ENCODE data around the gene TNS1. TPM values are rescaled to one million over a fixed set of nuclear protein-coding genes. Genes with fewer than 3 reads are reported as not detected.

The TNS1 gene
- total RNA-seq, 1 experiment from 2014 or later, result 4.5 TPM

- Mint-ChIP-seq H3K36me3 (no peaks in the 10 kb centered on the region), H3K4me3 (no peak overlapping the region), H3K9me3 (no peaks in the 10 kb centered on the region), H3K4me1 (no peaks in the 10 kb centered on the region), H3K27me3 (ENCODE audit: low read depth) (no peaks in the 10 kb centered on the region), H3K27ac (no peak overlapping the region)
- ChIA-PET CTCF (interaction anchor here (0.9 to 2.6 kb wide), 5 partner anchors 10 to 209 kb away, joined by 3 to 17 read pairs (median 4); no protein-coding TSS in a partner anchor), POLR2A (no interaction called here)
- ATAC-seq (peak; percentile 70), DNase-seq (ENCODE audit: low spot score) (no peak)
- TF ChIP-seq NFE2L1 (CRISPR knock-in tag; IDR thresholded peaks at IDR 0.05) (no peak), CBFB (CRISPR knock-in tag; IDR thresholded peaks at IDR 0.05; ENCODE audit: low read depth) (no peak), NFATC4 (CRISPR knock-in tag; IDR thresholded peaks at IDR 0.05) (no peak), FOXK1 (CRISPR knock-in tag; IDR thresholded peaks at IDR 0.05) (no peak), EMX1 (CRISPR knock-in tag; IDR thresholded peaks at IDR 0.05) (no peak), KAT7 (CRISPR knock-in tag; IDR thresholded peaks at IDR 0.05; ENCODE audit: borderline replicate concordance) (no peak), MXD4 (CRISPR knock-in tag; IDR thresholded peaks at IDR 0.05; ENCODE audit: borderline replicate concordance) (no peak), ARID4B (CRISPR knock-in tag; IDR thresholded peaks at IDR 0.05; ENCODE audit: borderline replicate concordance) (no peak), ESRRA (CRISPR knock-in tag; IDR thresholded peaks at IDR 0.05; ENCODE audit: borderline replicate concordance) (no peak), ATF3 (CRISPR knock-in tag; conservative IDR thresholded peaks at IDR 0.05) (no peak), ZNF219 (CRISPR knock-in tag; IDR thresholded peaks at IDR 0.05; ENCODE audit: borderline replicate concordance) (no peak)
- TF ChIP-seq, protein P1, sequence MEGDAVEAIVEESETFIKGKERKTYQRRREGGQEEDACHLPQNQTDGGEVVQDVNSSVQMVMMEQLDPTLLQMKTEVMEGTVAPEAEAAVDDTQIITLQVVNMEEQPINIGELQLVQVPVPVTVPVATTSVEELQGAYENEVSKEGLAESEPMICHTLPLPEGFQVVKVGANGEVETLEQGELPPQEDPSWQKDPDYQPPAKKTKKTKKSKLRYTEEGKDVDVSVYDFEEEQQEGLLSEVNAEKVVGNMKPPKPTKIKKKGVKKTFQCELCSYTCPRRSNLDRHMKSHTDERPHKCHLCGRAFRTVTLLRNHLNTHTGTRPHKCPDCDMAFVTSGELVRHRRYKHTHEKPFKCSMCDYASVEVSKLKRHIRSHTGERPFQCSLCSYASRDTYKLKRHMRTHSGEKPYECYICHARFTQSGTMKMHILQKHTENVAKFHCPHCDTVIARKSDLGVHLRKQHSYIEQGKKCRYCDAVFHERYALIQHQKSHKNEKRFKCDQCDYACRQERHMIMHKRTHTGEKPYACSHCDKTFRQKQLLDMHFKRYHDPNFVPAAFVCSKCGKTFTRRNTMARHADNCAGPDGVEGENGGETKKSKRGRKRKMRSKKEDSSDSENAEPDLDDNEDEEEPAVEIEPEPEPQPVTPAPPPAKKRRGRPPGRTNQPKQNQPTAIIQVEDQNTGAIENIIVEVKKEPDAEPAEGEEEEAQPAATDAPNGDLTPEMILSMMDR (IDR thresholded peaks at IDR 0.05), result no peak
- TF ChIP-seq, protein P2, sequence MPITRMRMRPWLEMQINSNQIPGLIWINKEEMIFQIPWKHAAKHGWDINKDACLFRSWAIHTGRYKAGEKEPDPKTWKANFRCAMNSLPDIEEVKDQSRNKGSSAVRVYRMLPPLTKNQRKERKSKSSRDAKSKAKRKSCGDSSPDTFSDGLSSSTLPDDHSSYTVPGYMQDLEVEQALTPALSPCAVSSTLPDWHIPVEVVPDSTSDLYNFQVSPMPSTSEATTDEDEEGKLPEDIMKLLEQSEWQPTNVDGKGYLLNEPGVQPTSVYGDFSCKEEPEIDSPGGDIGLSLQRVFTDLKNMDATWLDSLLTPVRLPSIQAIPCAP (CRISPR knock-in tag; IDR thresholded peaks at IDR 0.05), result no peak
Observed at GRCh38 chr2:217795706-217796465, 206.9 kb downstream of the TNS1 start.

DNA sequence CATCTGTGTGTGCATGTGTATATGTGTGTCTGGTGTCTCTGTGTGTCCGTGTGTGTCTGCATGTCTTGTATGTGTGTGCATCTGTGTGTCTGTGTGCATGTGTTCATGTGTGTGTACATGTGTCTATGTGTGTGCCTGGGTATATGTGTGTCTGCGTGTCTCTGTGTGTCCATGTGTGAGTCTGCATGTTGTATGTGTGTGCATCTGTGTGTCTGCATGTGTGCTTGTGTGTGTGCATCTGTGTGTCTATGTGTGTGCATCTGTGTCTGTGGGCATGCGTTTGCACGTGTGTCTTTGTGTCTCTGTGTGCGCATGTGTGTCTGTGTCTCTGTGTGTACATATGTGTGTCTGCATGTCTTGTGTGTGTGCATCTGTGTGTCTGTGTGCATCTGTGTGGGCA, 207.7 kb downstream of the TNS1 start:
- TF ChIP-seq NFE2L1 (CRISPR knock-in tag; IDR thresholded peaks at IDR 0.05) (0 out of 2 replicates have a peak, but pooled peaks have one; percentile 30), NR2C2 (CRISPR knock-in tag; IDR thresholded peaks at IDR 0.05) (no peak), NR3C1 (CRISPR knock-in tag; conservative IDR thresholded peaks at IDR 0.05; ENCODE audit: low read depth) (no peak), CREB1 (CRISPR knock-in tag; IDR thresholded peaks at IDR 0.05) (no peak), USF1 (CRISPR knock-in tag; IDR thresholded peaks at IDR 0.05) (no peak)
- TF ChIP-seq, protein P3, sequence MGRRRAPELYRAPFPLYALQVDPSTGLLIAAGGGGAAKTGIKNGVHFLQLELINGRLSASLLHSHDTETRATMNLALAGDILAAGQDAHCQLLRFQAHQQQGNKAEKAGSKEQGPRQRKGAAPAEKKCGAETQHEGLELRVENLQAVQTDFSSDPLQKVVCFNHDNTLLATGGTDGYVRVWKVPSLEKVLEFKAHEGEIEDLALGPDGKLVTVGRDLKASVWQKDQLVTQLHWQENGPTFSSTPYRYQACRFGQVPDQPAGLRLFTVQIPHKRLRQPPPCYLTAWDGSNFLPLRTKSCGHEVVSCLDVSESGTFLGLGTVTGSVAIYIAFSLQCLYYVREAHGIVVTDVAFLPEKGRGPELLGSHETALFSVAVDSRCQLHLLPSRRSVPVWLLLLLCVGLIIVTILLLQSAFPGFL (CRISPR knock-in tag; IDR thresholded peaks at IDR 0.05; ENCODE audit: borderline replicate concordance), result no peak
- Mint-ChIP-seq H3K27me3 (ENCODE audit: low read depth) (no peaks in the 10 kb centered on the region), H3K27ac (no peak overlapping the region), H3K4me3 (no peak overlapping the region), H3K36me3 (no peaks in the 10 kb centered on the region), H3K4me1 (peaks cover 7% of the 10 kb centered on the region), H3K9me3 (no peaks in the 10 kb centered on the region)
- no peak for DNase-seq (ENCODE audit: low spot score)
- ChIA-PET CTCF (interaction anchor here (1.2 to 2.6 kb wide), 3 partner anchors 9 to 199 kb away, joined by 5 to 17 read pairs (median 7); no protein-coding TSS in a partner anchor), POLR2A (no interaction called here)
- ATAC-seq, result no peak

All from WTC11 (cell line).